Hepatocyte (in vitro differentiated cells): ENCODE results near the gene EPB41L1. TPM values are rescaled to one million over a fixed set of nuclear protein-coding genes. Genes with fewer than 3 reads are reported as not detected.

Experiments
- DNase-seq: peaks from one replicate; pipeline ENCODE4 v3.0.0-alpha.2; 2016; ENCODE audit warnings: low spot score
- H2AFZ ChIP-seq: fragments of 200-600 bp; sonication (generic); 2 replicates; pipeline ENCODE4 v1.6.0; 2016; ENCODE audit warnings: antibody characterized with exemption, mild to moderate bottlenecking
- H3K27ac ChIP-seq: fragments of 200-600 bp; sonication (generic); 2 replicates; pipeline ENCODE4 v1.5.1; 2016; ENCODE audit warnings: mild to moderate bottlenecking
- H3K27me3 ChIP-seq: fragments of 200-600 bp; sonication (generic); 2 replicates; pipeline ENCODE4 v1.6.1; 2016
- H3K36me3 ChIP-seq: fragments of 200-600 bp; sonication (generic); replicated peaks from 2 replicates; pipeline ENCODE4 v1.5.1; 2016; ENCODE audit warnings: low read depth; ENCODE audit not compliant: insufficient read depth
- H3K4me1 ChIP-seq: fragments of 200-600 bp; sonication (generic); 2 replicates; pipeline ENCODE4 v1.5.1; 2016; ENCODE audit warnings: mild to moderate bottlenecking, moderate library complexity; ENCODE audit not compliant: insufficient read depth
- H3K4me2 ChIP-seq: fragments of 200-600 bp; sonication (generic); 2 replicates; pipeline ENCODE4 v1.6.0; 2016
- H3K4me3 ChIP-seq: fragments of 200-600 bp; sonication (generic); 2 replicates; pipeline ENCODE4 v1.5.1; 2016; ENCODE audit warnings: mild to moderate bottlenecking
- H3K79me2 ChIP-seq: fragments of 200-600 bp; sonication (generic); 2 replicates; pipeline ENCODE4 v1.6.0; 2017; ENCODE audit warnings: mild to moderate bottlenecking
- H3K9me2 ChIP-seq: fragments of 200-600 bp; sonication (generic); replicated peaks from 2 replicates; pipeline ENCODE4 v1.6.0; 2017; ENCODE audit warnings: mild to moderate bottlenecking; ENCODE audit not compliant: insufficient read depth
- H3K9me3 ChIP-seq: fragments of 200-600 bp; sonication (generic); 2 replicates; pipeline ENCODE4 v1.5.1; 2016; ENCODE audit warnings: low read depth, mild to moderate bottlenecking
- H4K20me1 ChIP-seq: fragments of 200-600 bp; sonication (generic); 2 replicates; pipeline ENCODE4 v1.6.0; 2016; ENCODE audit warnings: mild to moderate bottlenecking; ENCODE audit not compliant: insufficient read depth, poor library complexity, severe bottlenecking
- CTCF ChIP-seq: fragments of 200-600 bp; sonication (generic); IDR thresholded peaks from 2 replicates; pipeline ENCODE4 v1.5.1; 2016; ENCODE audit warnings: antibody characterized with exemption, mild to moderate bottlenecking; ENCODE audit not compliant: poor library complexity
- EZH2 ChIP-seq: fragments of 200-600 bp; sonication (generic); IDR thresholded peaks from 2 replicates; pipeline ENCODE4 v1.6.1; 2016; ENCODE audit warnings: antibody characterized with exemption, mild to moderate bottlenecking, borderline replicate concordance
- EZH2phosphoT487 ChIP-seq: fragments of 200-600 bp; sonication (generic); IDR thresholded peaks from one replicate; pipeline ENCODE4 v1.6.1; 2018; ENCODE audit warnings: antibody characterized with exemption, mild to moderate bottlenecking, low read depth, moderate library complexity; ENCODE audit not compliant: unreplicated experiment, severe bottlenecking
- WGBS: methylation state at CpG from one replicate; pipeline ENCODE4 v1.1.6; 2016; ENCODE audit warnings: low lambda C conversion rate; ENCODE audit errors: missing lambda C conversion rate; 5-methylcytosine and 5-hydroxymethylcytosine counted together
- polyA plus RNA-seq: library from polyadenylated mRNA; unstranded; fragments of >200 nt; fragmentation: Nextera tagmentation; extraction: Ambion mirVana; gene quantifications from 2 replicates; pipeline ENCODE4 v1.2.1, GENCODE V29; 2016
- total RNA-seq: library from RNA; depleted of rRNA; stranded (reverse); fragments of >200 nt; gene quantifications from 2 replicates; pipeline ENCODE4 v1.2.3, GENCODE V29; 2014

The EPB41L1 gene
- total and polyA plus RNA-seq, 2 experiments from 2014 or later: 25.2 to 36.4 TPM

DNA sequence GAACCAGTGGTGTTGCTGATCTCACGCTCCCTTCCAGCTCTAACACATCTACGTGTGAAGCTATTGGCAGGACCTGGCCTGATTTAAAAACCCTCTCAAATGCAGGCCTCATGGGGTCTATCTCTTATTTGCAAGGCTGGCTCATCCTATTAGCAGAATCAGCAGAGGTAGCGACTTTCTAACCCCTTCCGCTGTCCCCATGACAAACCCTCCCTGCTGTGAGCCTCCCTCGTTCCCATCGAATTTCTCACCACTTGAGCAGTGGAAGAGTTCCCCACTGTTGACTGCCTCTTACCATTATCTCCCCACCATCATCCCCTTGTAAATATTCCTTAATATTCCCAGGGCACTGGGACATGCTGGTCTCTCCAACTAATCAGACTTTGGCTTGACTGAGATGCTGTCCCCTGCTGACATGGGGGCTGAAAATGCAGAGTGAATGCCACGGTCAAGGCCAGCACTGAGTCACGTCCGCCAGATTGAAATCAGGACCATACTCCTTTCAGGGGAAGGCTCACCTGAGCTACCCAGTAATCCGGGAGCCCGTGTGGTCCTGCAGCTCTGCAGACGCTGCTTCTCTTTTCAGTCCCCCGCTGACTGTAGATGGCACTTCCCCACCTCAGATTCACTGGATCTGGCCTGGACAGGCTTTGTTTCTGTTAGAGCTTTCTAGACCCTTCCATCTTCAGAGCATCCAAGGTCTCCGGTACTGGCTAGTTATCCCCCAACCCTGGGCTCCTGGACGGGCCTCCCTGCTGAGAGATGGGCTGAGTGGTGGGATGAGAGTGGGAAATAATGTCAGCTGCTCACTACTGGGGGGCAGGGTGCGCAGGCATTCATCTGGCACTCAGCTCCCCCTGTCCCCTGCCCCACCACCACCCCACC lies 104.9 kb downstream of the EPB41L1 start:
- no peak overlapping the region for H3K27ac ChIP-seq
- no peaks in the 10 kb centered on the region for H3K27me3 ChIP-seq
- no peaks in the 10 kb centered on the region for H3K79me2 ChIP-seq
- no peaks in the 10 kb centered on the region for H3K4me1 ChIP-seq
- H3K4me2 ChIP-seq: no peak overlapping the region
- H2AFZ ChIP-seq: no peak overlapping the region
- no peaks in the 10 kb centered on the region for H4K20me1 ChIP-seq
- no peaks in the 10 kb centered on the region for H3K9me3 ChIP-seq
- no peaks in the 10 kb centered on the region for H3K36me3 ChIP-seq
- no peaks in the 10 kb centered on the region for H3K9me2 ChIP-seq
- no peak for DNase-seq
- WGBS: 54% methylated on average over 16 of the region's 16 CpGs
- TF ChIP-seq EZH2phosphoT487 (no peak), EZH2 (no peak), CTCF (no peak)
- no peak overlapping the region for H3K4me3 ChIP-seq

- TF ChIP-seq EZH2phosphoT487 (no peak), CTCF (no peak), EZH2 (no peak)
- no peak for DNase-seq
Measured at GRCh38 chr20:36260316-36260715, 105.8 kb downstream of the EPB41L1 start.

DNA sequence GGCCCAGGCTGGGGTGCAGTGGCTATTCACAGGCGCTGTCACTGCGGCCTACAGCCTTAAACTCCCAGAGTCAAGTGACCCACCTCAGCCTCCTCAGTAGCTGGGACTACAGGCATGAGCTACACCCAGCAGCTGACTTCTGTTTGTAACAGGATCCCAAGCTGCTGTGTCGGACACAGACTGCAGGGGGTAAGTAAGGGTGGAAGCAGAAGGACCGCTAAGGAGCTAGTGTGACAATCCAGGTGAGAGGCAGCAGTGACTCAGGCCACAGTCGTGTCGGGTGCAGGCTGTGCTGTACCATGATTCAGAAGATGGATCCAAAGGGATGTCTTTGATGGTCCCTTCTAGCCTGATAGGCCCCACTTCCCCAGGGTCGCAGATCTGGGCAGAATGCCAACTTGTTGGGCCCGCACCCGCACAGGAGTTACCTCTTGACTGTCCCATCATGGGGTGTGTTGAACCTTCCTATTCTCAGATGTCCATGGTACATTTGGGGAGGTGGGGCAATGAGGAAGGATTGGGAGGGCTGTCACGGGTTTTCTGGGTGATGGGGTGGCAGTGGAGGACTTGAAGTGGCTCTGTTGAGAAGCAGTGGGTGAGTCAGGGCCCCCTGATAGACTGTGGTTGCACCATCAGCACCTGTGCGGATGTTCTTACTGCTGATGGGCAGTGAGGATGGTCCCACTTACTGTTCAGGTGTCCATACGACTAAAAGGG lies 107.0 kb downstream of the EPB41L1 start:
- H3K9me3 ChIP-seq: no peaks in the 10 kb centered on the region
- TF ChIP-seq EZH2: no peak
- no peak for TF ChIP-seq EZH2phosphoT487
- TF ChIP-seq CTCF: no peak
- H3K9me2 ChIP-seq: no peaks in the 10 kb centered on the region
- H4K20me1 ChIP-seq: no peaks in the 10 kb centered on the region
- no peaks in the 10 kb centered on the region for H3K4me1 ChIP-seq
- DNase-seq: no peak
- no peaks in the 10 kb centered on the region for H3K27me3 ChIP-seq
- H3K4me3 ChIP-seq: no peak overlapping the region
- no peak overlapping the region for H3K4me2 ChIP-seq
- H3K79me2 ChIP-seq: no peaks in the 10 kb centered on the region
- 91% methylated on average over 12 of the region's 12 CpGs for WGBS
- H3K36me3 ChIP-seq: no peaks in the 10 kb centered on the region
- no peak overlapping the region for H3K27ac ChIP-seq
- H2AFZ ChIP-seq: no peak overlapping the region

More at GRCh38 chr20:36260316-36260715, 105.8 kb downstream of the EPB41L1 start:
- 79% methylated on average over 7 of the region's 7 CpGs for WGBS
- H2AFZ ChIP-seq: no peak overlapping the region
- H3K27me3 ChIP-seq: no peaks in the 10 kb centered on the region
- no peaks in the 10 kb centered on the region for H3K4me1 ChIP-seq
- H4K20me1 ChIP-seq: no peaks in the 10 kb centered on the region
- H3K36me3 ChIP-seq: no peaks in the 10 kb centered on the region
- H3K9me2 ChIP-seq: no peaks in the 10 kb centered on the region
- no peaks in the 10 kb centered on the region for H3K79me2 ChIP-seq
- no peak overlapping the region for H3K4me2 ChIP-seq
- no peaks in the 10 kb centered on the region for H3K9me3 ChIP-seq
- H3K27ac ChIP-seq: no peak overlapping the region
- H3K4me3 ChIP-seq: no peak overlapping the region
